GM23248 (cell line): ENCODE data around the gene STK31.

ENCODE experiments used
- EZH2 ChIP-seq: fragments of 200-600 bp; sonication (generic); IDR thresholded peaks from 2 replicates; pipeline ENCODE4 v1.6.1; 2018; ENCODE audit warnings: antibody characterized with exemption, mild to moderate bottlenecking; ENCODE audit not compliant: insufficient read depth, poor library complexity, severe bottlenecking
- EZH2phosphoT487 ChIP-seq: fragments of 200-600 bp; sonication (generic); IDR thresholded peaks from 2 replicates; pipeline ENCODE4 v1.6.1; 2018; ENCODE audit warnings: antibody characterized with exemption, moderate library complexity, mild to moderate bottlenecking, low read depth; ENCODE audit not compliant: insufficient read depth

GRCh38 chr7:23873306-23873705, 163.3 kb downstream of the STK31 start:
- no peak for TF ChIP-seq EZH2
- no peak for TF ChIP-seq EZH2phosphoT487
